K562 (cell line): Measurements from ENCODE around the gene MRPL11. TPM values are rescaled to one million over a fixed set of nuclear protein-coding genes. Genes with fewer than 3 reads are reported as not detected.

Source experiments
- BCL6 ChIP-seq: fragments of 250-450 bp; sonication (Bioruptor Pico); IDR thresholded peaks from 2 replicates; pipeline ENCODE4 v1.4.0; 2020
- CC2D1A ChIP-seq: fragments of 450-650 bp; IDR thresholded peaks from 2 replicates; pipeline ENCODE4 v1.6.1; 2017; ENCODE audit warnings: mild to moderate bottlenecking
- CREB3L1 ChIP-seq: fragments of 450-650 bp; IDR thresholded peaks from 2 replicates; pipeline ENCODE4 v1.6.1; 2014; ENCODE audit warnings: low read depth, mild to moderate bottlenecking, moderate library complexity, borderline replicate concordance
- EGR1 ChIP-seq: fragments of 450-650 bp; conservative IDR thresholded peaks from 2 replicates; pipeline ENCODE4 v1.6.1; 2017; ENCODE audit warnings: mild to moderate bottlenecking
- FIP1L1 ChIP-seq: fragments of 200-400 bp; formaldehyde crosslinking; IDR thresholded peaks from 2 replicates; pipeline ENCODE4 v1.6.1; 2018; ENCODE audit warnings: mild to moderate bottlenecking, low read depth, low read length; ENCODE audit not compliant: poor library complexity, severe bottlenecking
- FOSL1 ChIP-seq: fragments of 200-800 bp; sonication (Bioruptor generic); conservative IDR thresholded peaks from 2 replicates; pipeline ENCODE4 v1.6.1; 2016; ENCODE audit warnings: missing genetic modification characterization, missing compliant biosample characterization
- FOXM1 ChIP-seq, 2 experiments: fragments of 450-650 bp in 1 of 2; sonication (generic) in 1 of 2; formaldehyde crosslinking in 1 of 2; IDR thresholded peaks; 2 replicates each; pipeline versions ENCODE4 v1.6.1 to v1.9.0; 2017 to 2022; ENCODE audit warnings: low read depth in 2 of 2, mild to moderate bottlenecking in 2 of 2, missing genetic modification reagents in 1 of 2, moderate library complexity in 1 of 2
- MAFF ChIP-seq: IDR thresholded peaks from 2 replicates; pipeline ENCODE4 v1.6.1; 2012; ENCODE audit warnings: low read length, improper control_type of control experiment
- PCBP1 ChIP-seq: fragments of 200-400 bp; formaldehyde crosslinking; IDR thresholded peaks from 2 replicates; pipeline ENCODE4 v1.6.1; 2018; ENCODE audit warnings: mild to moderate bottlenecking, low read depth, low read length; ENCODE audit not compliant: poor library complexity, severe bottlenecking
- PHF21A ChIP-seq: fragments of 450-650 bp; IDR thresholded peaks from 2 replicates; pipeline ENCODE4 v1.6.1; 2017; ENCODE audit warnings: low read depth, borderline replicate concordance
- POLR3G ChIP-seq: IDR thresholded peaks from 2 replicates; pipeline ENCODE4 v1.6.1; 2011; ENCODE audit not compliant: insufficient read length, insufficient replicate concordance; ENCODE audit errors: extremely low read depth
- TAF9B ChIP-seq: fragments of 450-650 bp; IDR thresholded peaks from 2 replicates; pipeline ENCODE4 v1.6.1; 2018; ENCODE audit warnings: mild to moderate bottlenecking; ENCODE audit not compliant: partially characterized antibody
- polyA plus RNA-seq, 8 experiments: library from polyadenylated mRNA; depleted of rRNA in 4 of 8; stranded (reverse) in 5 of 8; unstranded in 3 of 8; fragments of >200 nt; fragmentation: Nextera tagmentation in 2 of 8; fragmentation: Illumina TruSeq in 1 of 8; extraction: Ambion mirVana in 2 of 8; extraction: Trizol in 1 of 8; gene quantifications; 2 replicates each; pipeline versions ENCODE4 v1.2.1 to v1.2.3, GENCODE V29; 2011 to 2014; ENCODE audit warnings: inconsistent platforms in 1 of 8, missing spikeins in 1 of 8
- total RNA-seq, 7 experiments: library from RNA; depleted of rRNA in 6 of 7; stranded (reverse); fragments of >200 nt in 6 of 7; fragmentation: Illumina TruSeq in 2 of 7; extraction: Trizol in 2 of 7; gene quantifications; 2 replicates each; pipeline versions ENCODE4 v1.2.1 to v1.2.3, GENCODE V29; 2011 to 2021; ENCODE audit warnings: low replicate concordance in 1 of 7
- TF ChIP-seq, protein P1 (sequence below): fragments of 450-650 bp; IDR thresholded peaks from 2 replicates; pipeline ENCODE4 v1.6.1; 2018; ENCODE audit not compliant: partially characterized antibody
- TF ChIP-seq, protein P2 (sequence below): fragments of 450-650 bp; IDR thresholded peaks from 2 replicates; pipeline ENCODE4 v1.6.1; 2016; ENCODE audit warnings: low read depth

Gene MRPL11
- total and polyA plus RNA-seq, 9 of the 15 experiments (the other 6 are each of a cell fraction or from before 2014, with no cell fraction given) = 33.0 to 173 (median 91.9) TPM

DNA sequence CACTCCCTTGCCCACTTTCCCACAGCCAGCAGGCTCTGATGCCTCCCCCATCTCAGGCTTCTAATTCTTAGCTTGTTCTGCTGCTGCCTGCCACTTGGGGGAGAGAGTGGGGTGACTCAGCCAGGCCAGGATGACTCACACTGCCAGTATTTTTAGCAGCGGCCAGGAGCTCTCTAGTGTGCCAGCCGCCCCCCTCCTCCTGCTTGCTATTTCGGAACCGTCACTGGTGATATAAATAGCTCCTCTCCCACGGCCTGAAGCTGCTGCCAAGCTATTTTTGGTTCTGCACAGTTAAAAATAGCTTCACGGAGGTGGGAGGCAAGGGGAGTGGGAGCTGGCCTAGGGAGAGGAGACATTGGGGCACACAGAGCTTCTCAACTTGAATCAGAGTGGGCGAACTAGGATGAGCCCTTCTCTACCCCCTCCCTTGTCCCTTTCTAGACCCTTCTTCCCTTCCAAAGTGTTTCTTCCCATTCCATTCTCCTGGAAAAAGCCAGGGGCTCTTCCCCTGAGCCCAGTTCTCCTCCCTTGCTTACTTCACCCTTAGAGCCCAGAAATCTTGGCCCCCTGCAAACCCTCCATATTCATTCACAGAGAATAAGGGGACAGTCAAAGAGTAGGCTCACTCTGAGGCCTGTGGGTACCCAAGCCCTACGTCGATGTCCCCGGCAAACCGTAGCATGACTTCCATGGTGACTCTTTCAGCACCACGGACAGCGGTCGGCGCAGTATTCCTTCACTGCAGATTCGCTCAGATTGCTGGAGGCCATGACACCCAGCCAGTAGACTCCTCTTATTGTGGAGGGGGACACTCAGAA, 20.3 kb downstream of the MRPL11 start (continued):
- TF ChIP-seq EGR1 = peak; percentile 89
- TF ChIP-seq FOXM1 (IDR thresholded peaks at IDR 0.05; ENCODE audit: low read depth) = no peak
- TF ChIP-seq FOXM1 (CRISPR knock-in tag; IDR thresholded peaks at IDR 0.05; ENCODE audit: low read depth) = no peak
- TF ChIP-seq FOSL1 (tag) = peak; percentile 98
- TF ChIP-seq, protein P1, sequence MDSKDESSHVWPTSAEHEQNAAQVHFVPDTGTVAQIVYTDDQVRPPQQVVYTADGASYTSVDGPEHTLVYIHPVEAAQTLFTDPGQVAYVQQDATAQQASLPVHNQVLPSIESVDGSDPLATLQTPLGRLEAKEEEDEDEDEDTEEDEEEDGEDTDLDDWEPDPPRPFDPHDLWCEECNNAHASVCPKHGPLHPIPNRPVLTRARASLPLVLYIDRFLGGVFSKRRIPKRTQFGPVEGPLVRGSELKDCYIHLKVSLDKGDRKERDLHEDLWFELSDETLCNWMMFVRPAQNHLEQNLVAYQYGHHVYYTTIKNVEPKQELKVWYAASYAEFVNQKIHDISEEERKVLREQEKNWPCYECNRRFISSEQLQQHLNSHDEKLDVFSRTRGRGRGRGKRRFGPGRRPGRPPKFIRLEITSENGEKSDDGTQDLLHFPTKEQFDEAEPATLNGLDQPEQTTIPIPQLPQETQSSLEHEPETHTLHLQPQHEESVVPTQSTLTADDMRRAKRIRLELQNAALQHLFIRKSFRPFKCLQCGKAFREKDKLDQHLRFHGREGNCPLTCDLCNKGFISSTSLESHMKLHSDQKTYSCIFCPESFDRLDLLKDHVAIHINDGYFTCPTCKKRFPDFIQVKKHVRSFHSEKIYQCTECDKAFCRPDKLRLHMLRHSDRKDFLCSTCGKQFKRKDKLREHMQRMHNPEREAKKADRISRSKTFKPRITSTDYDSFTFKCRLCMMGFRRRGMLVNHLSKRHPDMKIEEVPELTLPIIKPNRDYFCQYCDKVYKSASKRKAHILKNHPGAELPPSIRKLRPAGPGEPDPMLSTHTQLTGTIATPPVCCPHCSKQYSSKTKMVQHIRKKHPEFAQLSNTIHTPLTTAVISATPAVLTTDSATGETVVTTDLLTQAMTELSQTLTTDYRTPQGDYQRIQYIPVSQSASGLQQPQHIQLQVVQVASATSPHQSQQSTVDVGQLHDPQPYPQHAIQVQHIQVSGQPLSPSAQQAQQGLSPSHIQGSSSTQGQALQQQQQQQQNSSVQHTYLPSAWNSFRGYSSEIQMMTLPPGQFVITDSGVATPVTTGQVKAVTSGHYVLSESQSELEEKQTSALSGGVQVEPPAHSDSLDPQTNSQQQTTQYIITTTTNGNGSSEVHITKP = no peak
- no peak for TF ChIP-seq POLR3G
- no peak for TF ChIP-seq BCL6 (CRISPR knock-in tag)
- TF ChIP-seq PCBP1 = no peak
- no peak for TF ChIP-seq CC2D1A
- TF ChIP-seq TAF9B = no peak
- no peak for TF ChIP-seq FIP1L1
- no peak for TF ChIP-seq PHF21A
- TF ChIP-seq, protein P2, sequence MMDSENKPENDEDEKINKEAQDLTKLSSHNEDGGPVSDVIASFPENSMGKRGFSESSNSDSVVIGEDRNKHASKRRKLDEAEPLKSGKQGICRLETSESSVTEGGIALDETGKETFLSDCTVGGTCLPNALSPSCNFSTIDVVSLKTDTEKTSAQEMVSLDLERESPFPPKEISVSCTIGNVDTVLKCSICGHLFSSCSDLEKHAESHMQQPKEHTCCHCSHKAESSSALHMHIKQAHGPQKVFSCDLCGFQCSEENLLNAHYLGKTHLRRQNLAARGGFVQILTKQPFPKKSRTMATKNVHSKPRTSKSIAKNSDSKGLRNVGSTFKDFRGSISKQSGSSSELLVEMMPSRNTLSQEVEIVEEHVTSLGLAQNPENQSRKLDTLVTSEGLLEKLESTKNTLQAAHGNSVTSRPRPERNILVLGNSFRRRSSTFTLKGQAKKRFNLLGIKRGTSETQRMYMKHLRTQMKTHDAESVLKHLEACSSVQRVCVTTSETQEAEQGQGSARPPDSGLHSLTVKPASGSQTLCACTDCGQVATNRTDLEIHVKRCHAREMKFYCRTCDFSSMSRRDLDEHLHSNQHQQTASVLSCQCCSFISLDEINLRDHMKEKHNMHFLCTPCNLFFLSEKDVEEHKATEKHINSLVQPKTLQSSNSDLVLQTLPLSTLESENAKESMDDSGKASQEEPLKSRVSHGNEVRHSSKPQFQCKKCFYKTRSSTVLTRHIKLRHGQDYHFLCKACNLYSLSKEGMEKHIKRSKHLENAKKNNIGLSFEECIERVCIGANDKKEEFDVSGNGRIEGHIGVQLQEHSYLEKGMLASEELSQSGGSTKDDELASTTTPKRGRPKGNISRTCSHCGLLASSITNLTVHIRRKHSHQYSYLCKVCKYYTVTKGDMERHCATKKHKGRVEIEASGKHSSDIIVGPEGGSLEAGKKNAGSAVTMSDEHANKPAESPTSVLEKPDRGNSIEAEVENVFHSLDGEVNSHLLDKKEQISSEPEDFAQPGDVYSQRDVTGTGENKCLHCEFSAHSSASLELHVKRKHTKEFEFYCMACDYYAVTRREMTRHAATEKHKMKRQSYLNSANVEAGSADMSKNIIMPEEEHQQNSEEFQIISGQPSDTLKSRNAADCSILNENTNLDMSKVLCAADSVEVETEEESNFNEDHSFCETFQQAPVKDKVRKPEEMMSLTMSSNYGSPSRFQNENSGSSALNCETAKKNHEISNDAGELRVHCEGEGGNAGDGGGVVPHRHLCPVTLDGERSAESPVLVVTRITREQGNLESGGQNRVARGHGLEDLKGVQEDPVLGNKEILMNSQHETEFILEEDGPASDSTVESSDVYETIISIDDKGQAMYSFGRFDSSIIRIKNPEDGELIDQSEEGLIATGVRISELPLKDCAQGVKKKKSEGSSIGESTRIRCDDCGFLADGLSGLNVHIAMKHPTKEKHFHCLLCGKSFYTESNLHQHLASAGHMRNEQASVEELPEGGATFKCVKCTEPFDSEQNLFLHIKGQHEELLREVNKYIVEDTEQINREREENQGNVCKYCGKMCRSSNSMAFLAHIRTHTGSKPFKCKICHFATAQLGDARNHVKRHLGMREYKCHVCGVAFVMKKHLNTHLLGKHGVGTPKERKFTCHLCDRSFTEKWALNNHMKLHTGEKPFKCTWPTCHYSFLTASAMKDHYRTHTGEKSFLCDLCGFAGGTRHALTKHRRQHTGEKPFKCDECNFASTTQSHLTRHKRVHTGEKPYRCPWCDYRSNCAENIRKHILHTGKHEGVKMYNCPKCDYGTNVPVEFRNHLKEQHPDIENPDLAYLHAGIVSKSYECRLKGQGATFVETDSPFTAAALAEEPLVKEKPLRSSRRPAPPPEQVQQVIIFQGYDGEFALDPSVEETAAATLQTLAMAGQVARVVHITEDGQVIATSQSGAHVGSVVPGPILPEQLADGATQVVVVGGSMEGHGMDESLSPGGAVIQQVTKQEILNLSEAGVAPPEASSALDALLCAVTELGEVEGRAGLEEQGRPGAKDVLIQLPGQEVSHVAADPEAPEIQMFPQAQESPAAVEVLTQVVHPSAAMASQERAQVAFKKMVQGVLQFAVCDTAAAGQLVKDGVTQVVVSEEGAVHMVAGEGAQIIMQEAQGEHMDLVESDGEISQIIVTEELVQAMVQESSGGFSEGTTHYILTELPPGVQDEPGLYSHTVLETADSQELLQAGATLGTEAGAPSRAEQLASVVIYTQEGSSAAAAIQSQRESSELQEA = no peak
- no peak for TF ChIP-seq CREB3L1
- TF ChIP-seq MAFF = no peak
